Adrenal gland (tissue), 12 donors: Measurements from ENCODE around the gene PTPN20. TPM values are rescaled to one million over a fixed set of nuclear protein-coding genes. Genes with fewer than 3 reads are reported as not detected.
A peak's percentile ranks its signal among the peaks of the same experiment; 100 is the strongest.

ENCODE experiments used
- DNase-seq, 7 donors: peaks; one replicate each; pipeline ENCODE4 v3.0.0-alpha.2; 2019 to 2020
- H3K27ac ChIP-seq, 5 donors: fragments of 200-600 bp; sonication (generic) in 4 of 5; 1 replicate in 3 of 5; 2 replicates in 2 of 5; pipeline versions ENCODE4 v1.5.1 to v1.8.0; 2016 to 2020; ENCODE audit warnings: mild to moderate bottlenecking in 1 of 5
- H3K27me3 ChIP-seq: fragments of 200-600 bp; 2 replicates; pipeline ENCODE4 v1.8.0; 2021
- H3K36me3 ChIP-seq, 2 donors: fragments of 200-600 bp; replicated peaks in 1 of 2; 1 replicate in 1 of 2; 2 replicates in 1 of 2; pipeline versions ENCODE4 v1.5.1 to v1.8.0; 2018 to 2022
- H3K4me1 ChIP-seq, 2 donors: fragments of 200-600 bp; replicated peaks in 1 of 2; 1 replicate in 1 of 2; 2 replicates in 1 of 2; pipeline versions ENCODE4 v1.5.1 to v1.8.0; 2018 to 2021
- H3K4me3 ChIP-seq, 4 donors: fragments of 200-600 bp; sonication (generic) in 3 of 4; one replicate each; pipeline ENCODE4 v1.5.1; 2016 to 2018
- H3K9me3 ChIP-seq, 3 donors: fragments of 200-600 bp; sonication (generic) in 1 of 3; replicated peaks in 1 of 3; 1 replicate in 2 of 3; 2 replicates in 1 of 3; pipeline versions ENCODE4 v1.5.1 to v1.8.0; 2016 to 2021
- CTCF ChIP-seq, 6 experiments: fragments of 450-650 bp in 4 of 6; fragments of 200-600 bp in 2 of 6; sonication (generic) in 1 of 6; IDR thresholded peaks; 1 replicate in 5 of 6; 2 replicates in 1 of 6; pipeline versions ENCODE4 v1.5.1 to v1.8.0; 2016 to 2021; ENCODE audit warnings: antibody characterized with exemption in 6 of 6, mild to moderate bottlenecking in 2 of 6, moderate library complexity in 1 of 6
- POLR2A ChIP-seq, 2 donors: fragments of 450-650 bp; IDR thresholded peaks; one replicate each; pipeline ENCODE4 v1.6.1; 2017; ENCODE audit warnings: antibody characterized with exemption in 2 of 2, mild to moderate bottlenecking in 2 of 2, moderate library complexity in 1 of 2
- WGBS, 4 donors: extraction: QIAGEN DNeasy Blood & Tissue Kit in 2 of 4; methylation state at CpG; one replicate each; pipeline versions ENCODE4 v1.1.5 to v1.1.7; 2013 to 2017; 5-methylcytosine and 5-hydroxymethylcytosine counted together
- intact Hi-C, 2 donors: fragments of 100-400 bp; cut with DNase I; formaldehyde crosslinking; loops; one replicate each; pipeline versions ENCODE4 v1.14.1 to v1.15.0; 2022 to 2023
- polyA plus RNA-seq, 3 donors: library from polyadenylated mRNA; stranded (reverse); fragments of 200-250 nt in 2 of 3; fragments of 350-450 nt in 1 of 3; fragmentation: Illumina TruSeq in 1 of 3; extraction: RNeasy Lipid Tissue Mini Kit (QIAGEN cat#74804) in 1 of 3; gene quantifications; one replicate each; pipeline ENCODE4 v1.2.3, GENCODE V29; 2013 to 2014
- total RNA-seq, 9 donors: library from RNA; depleted of rRNA in 4 of 9; stranded (reverse); fragments of >200 nt in 4 of 9; fragments of 120-200 nt in 1 of 9; fragmentation: NEBNext Ultra II Directional in 1 of 9; extraction: Animal tissue kit (Norgen Biotek cat#: 25700) in 1 of 9; gene quantifications; one replicate each; pipeline versions ENCODE4 v1.1.0 to v1.2.4, GENCODE V29; 2013 to 2023
- donor health status: healthy with polysubstance abuse.
- donor health status: Bipolar disorder and iron deficiency.
- donor health status: DM: yes; HTN: yes; CAD: no.
- donor health status: DM: no; HTN: no; CAD: no.
- donor health status: DM: no; HTN: no; CAD: no.
- donor health status: DM: yes; HTN: yes; CAD: no.

The PTPN20 gene
- total and polyA plus RNA-seq, 12 donors: 3.2 to 27.2 (median 11.2) TPM

GRCh38 chr10:47049906-47050305 is 138.7 kb downstream of the PTPN20 start:
- no peaks in the 10 kb centered on the region for H3K36me3 ChIP-seq
- H3K4me3 ChIP-seq: no peak overlapping the region
- TF ChIP-seq CTCF (IDR thresholded peaks at IDR 0.05) (no peak), POLR2A (IDR thresholded peaks at IDR 0.05) (no peak)
- intact Hi-C loops: loop anchor here (5.0 kb wide), 1 partner anchor 262 kb away; no protein-coding TSS in a partner anchor
- no peaks in the 10 kb centered on the region for H3K9me3 ChIP-seq
- no peaks in the 10 kb centered on the region for H3K27me3 ChIP-seq
- H3K4me1 ChIP-seq: no peaks in the 10 kb centered on the region
- no peak for DNase-seq
- WGBS, 4 donors: 72 to 92% (median 83%) methylated on average over 4 to 6 of the region's 6 CpGs
- no peak overlapping the region for H3K27ac ChIP-seq

GRCh38 chr10:47050618-47051455 is 139.6 kb downstream of the PTPN20 start:
- no peak overlapping the region for H3K27ac ChIP-seq
- no peaks in the 10 kb centered on the region for H3K27me3 ChIP-seq
- WGBS, 4 donors: 91 to 95% (median 94%) methylated on average over 11 to 16 of the region's 16 CpGs
- H3K4me3 ChIP-seq: no peak overlapping the region
- H3K4me1 ChIP-seq: no peaks in the 10 kb centered on the region
- H3K9me3 ChIP-seq: no peaks in the 10 kb centered on the region
- no peaks in the 10 kb centered on the region for H3K36me3 ChIP-seq
- TF ChIP-seq POLR2A (IDR thresholded peaks at IDR 0.05): no peak
- TF ChIP-seq CTCF (IDR thresholded peaks at IDR 0.05): no peak
- peak in 1 of 7 donors; percentile 58 for DNase-seq
- intact Hi-C loops: no loop called here

- Histone ChIP-seq H3K9me3 (no peaks in the 10 kb centered on the region), H3K27ac (no peak overlapping the region), H3K4me3 (no peak overlapping the region), H3K27me3 (no peaks in the 10 kb centered on the region), H3K36me3 (no peaks in the 10 kb centered on the region), H3K4me1 (no peaks in the 10 kb centered on the region)
- intact Hi-C loops: no loop called here
- DNase-seq: peak in 1 of 7 donors; percentile 30
- TF ChIP-seq CTCF (IDR thresholded peaks at IDR 0.05) (no peak), POLR2A (IDR thresholded peaks at IDR 0.05) (no peak)
- 91 to 98% (median 96%) methylated on average over 5 of the region's 5 CpGs for WGBS, 4 donors
These were observed 140.6 kb downstream of the PTPN20 start for GRCh38 chr10:47051741-47052238.
